ENCODE measurements around the gene FGD4. TPM values are rescaled to one million over a fixed set of nuclear protein-coding genes. Genes with fewer than 3 reads are reported as not detected.

The FGD4 gene
- total RNA-seq, 1 experiment from 2014 or later: 39.7 TPM

DNA sequence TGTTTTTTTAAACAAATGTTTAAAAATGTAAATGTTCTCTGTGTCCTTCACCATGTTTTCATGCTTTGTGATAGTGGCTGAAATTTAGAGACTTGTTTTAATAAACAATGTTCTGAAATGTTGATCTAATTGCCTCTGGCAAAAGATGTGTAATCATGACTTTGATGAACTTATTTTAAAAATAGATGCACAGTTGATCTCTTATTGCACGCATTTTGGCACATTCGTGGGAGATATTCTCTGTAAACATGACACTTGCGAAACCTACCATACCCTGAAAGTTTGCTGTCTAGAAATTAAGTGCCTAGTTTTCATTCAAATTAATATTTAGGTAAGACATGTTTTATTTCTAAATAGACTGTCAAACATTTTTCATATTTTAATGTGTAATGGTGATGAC lies 160.1 kb downstream of the FGD4 start:
- ChIA-PET POLR2A (no interaction called here), CTCF (no interaction called here)
- no peak for TF ChIP-seq CREM (CRISPR knock-in tag; IDR thresholded peaks at IDR 0.05)
- TF ChIP-seq, protein P1, sequence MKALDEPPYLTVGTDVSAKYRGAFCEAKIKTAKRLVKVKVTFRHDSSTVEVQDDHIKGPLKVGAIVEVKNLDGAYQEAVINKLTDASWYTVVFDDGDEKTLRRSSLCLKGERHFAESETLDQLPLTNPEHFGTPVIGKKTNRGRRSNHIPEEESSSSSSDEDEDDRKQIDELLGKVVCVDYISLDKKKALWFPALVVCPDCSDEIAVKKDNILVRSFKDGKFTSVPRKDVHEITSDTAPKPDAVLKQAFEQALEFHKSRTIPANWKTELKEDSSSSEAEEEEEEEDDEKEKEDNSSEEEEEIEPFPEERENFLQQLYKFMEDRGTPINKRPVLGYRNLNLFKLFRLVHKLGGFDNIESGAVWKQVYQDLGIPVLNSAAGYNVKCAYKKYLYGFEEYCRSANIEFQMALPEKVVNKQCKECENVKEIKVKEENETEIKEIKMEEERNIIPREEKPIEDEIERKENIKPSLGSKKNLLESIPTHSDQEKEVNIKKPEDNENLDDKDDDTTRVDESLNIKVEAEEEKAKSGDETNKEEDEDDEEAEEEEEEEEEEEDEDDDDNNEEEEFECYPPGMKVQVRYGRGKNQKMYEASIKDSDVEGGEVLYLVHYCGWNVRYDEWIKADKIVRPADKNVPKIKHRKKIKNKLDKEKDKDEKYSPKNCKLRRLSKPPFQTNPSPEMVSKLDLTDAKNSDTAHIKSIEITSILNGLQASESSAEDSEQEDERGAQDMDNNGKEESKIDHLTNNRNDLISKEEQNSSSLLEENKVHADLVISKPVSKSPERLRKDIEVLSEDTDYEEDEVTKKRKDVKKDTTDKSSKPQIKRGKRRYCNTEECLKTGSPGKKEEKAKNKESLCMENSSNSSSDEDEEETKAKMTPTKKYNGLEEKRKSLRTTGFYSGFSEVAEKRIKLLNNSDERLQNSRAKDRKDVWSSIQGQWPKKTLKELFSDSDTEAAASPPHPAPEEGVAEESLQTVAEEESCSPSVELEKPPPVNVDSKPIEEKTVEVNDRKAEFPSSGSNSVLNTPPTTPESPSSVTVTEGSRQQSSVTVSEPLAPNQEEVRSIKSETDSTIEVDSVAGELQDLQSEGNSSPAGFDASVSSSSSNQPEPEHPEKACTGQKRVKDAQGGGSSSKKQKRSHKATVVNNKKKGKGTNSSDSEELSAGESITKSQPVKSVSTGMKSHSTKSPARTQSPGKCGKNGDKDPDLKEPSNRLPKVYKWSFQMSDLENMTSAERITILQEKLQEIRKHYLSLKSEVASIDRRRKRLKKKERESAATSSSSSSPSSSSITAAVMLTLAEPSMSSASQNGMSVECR (CRISPR knock-in tag; IDR thresholded peaks at IDR 0.05; ENCODE audit: borderline replicate concordance): no peak
- TF ChIP-seq, protein P2, sequence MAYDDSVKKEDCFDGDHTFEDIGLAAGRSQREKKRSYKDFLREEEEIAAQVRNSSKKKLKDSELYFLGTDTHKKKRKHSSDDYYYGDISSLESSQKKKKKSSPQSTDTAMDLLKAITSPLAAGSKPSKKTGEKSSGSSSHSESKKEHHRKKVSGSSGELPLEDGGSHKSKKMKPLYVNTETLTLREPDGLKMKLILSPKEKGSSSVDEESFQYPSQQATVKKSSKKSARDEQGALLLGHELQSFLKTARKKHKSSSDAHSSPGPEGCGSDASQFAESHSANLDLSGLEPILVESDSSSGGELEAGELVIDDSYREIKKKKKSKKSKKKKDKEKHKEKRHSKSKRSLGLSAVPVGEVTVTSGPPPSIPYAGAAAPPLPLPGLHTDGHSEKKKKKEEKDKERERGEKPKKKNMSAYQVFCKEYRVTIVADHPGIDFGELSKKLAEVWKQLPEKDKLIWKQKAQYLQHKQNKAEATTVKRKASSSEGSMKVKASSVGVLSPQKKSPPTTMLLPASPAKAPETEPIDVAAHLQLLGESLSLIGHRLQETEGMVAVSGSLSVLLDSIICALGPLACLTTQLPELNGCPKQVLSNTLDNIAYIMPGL (CRISPR knock-in tag; IDR thresholded peaks at IDR 0.05): no peak
- no peak for TF ChIP-seq OVOL2 (CRISPR knock-in tag; IDR thresholded peaks at IDR 0.05; ENCODE audit: borderline replicate concordance)
- TF ChIP-seq, protein P3, sequence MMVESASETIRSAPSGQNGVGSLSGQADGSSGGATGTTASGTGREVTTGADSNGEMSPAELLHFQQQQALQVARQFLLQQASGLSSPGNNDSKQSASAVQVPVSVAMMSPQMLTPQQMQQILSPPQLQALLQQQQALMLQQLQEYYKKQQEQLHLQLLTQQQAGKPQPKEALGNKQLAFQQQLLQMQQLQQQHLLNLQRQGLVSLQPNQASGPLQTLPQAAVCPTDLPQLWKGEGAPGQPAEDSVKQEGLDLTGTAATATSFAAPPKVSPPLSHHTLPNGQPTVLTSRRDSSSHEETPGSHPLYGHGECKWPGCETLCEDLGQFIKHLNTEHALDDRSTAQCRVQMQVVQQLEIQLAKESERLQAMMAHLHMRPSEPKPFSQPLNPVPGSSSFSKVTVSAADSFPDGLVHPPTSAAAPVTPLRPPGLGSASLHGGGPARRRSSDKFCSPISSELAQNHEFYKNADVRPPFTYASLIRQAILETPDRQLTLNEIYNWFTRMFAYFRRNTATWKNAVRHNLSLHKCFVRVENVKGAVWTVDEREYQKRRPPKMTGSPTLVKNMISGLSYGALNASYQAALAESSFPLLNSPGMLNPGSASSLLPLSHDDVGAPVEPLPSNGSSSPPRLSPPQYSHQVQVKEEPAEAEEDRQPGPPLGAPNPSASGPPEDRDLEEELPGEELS (CRISPR knock-in tag; IDR thresholded peaks at IDR 0.05): no peak
- TF ChIP-seq ATF1 (CRISPR knock-in tag; IDR thresholded peaks at IDR 0.05): no peak
- TF ChIP-seq, protein P4, sequence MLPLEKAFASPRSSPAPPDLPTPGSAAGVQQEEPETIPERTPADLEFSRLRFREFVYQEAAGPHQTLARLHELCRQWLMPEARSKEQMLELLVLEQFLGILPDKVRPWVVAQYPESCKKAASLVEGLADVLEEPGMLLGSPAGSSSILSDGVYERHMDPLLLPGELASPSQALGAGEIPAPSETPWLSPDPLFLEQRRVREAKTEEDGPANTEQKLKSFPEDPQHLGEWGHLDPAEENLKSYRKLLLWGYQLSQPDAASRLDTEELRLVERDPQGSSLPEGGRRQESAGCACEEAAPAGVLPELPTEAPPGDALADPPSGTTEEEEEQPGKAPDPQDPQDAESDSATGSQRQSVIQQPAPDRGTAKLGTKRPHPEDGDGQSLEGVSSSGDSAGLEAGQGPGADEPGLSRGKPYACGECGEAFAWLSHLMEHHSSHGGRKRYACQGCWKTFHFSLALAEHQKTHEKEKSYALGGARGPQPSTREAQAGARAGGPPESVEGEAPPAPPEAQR (CRISPR knock-in tag; IDR thresholded peaks at IDR 0.05): no peak
- TF ChIP-seq, protein P5, sequence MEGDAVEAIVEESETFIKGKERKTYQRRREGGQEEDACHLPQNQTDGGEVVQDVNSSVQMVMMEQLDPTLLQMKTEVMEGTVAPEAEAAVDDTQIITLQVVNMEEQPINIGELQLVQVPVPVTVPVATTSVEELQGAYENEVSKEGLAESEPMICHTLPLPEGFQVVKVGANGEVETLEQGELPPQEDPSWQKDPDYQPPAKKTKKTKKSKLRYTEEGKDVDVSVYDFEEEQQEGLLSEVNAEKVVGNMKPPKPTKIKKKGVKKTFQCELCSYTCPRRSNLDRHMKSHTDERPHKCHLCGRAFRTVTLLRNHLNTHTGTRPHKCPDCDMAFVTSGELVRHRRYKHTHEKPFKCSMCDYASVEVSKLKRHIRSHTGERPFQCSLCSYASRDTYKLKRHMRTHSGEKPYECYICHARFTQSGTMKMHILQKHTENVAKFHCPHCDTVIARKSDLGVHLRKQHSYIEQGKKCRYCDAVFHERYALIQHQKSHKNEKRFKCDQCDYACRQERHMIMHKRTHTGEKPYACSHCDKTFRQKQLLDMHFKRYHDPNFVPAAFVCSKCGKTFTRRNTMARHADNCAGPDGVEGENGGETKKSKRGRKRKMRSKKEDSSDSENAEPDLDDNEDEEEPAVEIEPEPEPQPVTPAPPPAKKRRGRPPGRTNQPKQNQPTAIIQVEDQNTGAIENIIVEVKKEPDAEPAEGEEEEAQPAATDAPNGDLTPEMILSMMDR (IDR thresholded peaks at IDR 0.05): no peak
- TF ChIP-seq, protein P6, sequence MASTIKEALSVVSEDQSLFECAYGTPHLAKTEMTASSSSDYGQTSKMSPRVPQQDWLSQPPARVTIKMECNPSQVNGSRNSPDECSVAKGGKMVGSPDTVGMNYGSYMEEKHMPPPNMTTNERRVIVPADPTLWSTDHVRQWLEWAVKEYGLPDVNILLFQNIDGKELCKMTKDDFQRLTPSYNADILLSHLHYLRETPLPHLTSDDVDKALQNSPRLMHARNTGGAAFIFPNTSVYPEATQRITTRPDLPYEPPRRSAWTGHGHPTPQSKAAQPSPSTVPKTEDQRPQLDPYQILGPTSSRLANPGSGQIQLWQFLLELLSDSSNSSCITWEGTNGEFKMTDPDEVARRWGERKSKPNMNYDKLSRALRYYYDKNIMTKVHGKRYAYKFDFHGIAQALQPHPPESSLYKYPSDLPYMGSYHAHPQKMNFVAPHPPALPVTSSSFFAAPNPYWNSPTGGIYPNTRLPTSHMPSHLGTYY (CRISPR knock-in tag; IDR thresholded peaks at IDR 0.05): no peak
- TF ChIP-seq ZNF232 (CRISPR knock-in tag; IDR thresholded peaks at IDR 0.05): no peak
- no peak for TF ChIP-seq FOXK1 (CRISPR knock-in tag; IDR thresholded peaks at IDR 0.05)
- no peak for TF ChIP-seq PRRX2 (CRISPR knock-in tag; IDR thresholded peaks at IDR 0.05)
- TF ChIP-seq GRHL2 (CRISPR knock-in tag; IDR thresholded peaks at IDR 0.05; ENCODE audit: insufficient replicate concordance, severe bottlenecking): no peak
- no peak for TF ChIP-seq MYBL2 (CRISPR knock-in tag; IDR thresholded peaks at IDR 0.05)
- TF ChIP-seq, protein P7, sequence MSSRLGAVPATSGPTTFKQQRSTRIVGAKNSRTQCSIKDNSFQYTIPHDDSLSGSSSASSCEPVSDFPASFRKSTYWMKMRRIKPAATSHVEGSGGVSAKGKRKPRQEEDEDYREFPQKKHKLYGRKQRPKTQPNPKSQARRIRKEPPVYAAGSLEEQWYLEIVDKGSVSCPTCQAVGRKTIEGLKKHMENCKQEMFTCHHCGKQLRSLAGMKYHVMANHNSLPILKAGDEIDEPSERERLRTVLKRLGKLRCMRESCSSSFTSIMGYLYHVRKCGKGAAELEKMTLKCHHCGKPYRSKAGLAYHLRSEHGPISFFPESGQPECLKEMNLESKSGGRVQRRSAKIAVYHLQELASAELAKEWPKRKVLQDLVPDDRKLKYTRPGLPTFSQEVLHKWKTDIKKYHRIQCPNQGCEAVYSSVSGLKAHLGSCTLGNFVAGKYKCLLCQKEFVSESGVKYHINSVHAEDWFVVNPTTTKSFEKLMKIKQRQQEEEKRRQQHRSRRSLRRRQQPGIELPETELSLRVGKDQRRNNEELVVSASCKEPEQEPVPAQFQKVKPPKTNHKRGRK (CRISPR knock-in tag; IDR thresholded peaks at IDR 0.05; ENCODE audit: borderline replicate concordance): no peak
- TF ChIP-seq, protein P8, sequence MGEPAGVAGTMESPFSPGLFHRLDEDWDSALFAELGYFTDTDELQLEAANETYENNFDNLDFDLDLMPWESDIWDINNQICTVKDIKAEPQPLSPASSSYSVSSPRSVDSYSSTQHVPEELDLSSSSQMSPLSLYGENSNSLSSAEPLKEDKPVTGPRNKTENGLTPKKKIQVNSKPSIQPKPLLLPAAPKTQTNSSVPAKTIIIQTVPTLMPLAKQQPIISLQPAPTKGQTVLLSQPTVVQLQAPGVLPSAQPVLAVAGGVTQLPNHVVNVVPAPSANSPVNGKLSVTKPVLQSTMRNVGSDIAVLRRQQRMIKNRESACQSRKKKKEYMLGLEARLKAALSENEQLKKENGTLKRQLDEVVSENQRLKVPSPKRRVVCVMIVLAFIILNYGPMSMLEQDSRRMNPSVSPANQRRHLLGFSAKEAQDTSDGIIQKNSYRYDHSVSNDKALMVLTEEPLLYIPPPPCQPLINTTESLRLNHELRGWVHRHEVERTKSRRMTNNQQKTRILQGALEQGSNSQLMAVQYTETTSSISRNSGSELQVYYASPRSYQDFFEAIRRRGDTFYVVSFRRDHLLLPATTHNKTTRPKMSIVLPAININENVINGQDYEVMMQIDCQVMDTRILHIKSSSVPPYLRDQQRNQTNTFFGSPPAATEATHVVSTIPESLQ (CRISPR knock-in tag; IDR thresholded peaks at IDR 0.05): no peak
- TF ChIP-seq, protein P9, sequence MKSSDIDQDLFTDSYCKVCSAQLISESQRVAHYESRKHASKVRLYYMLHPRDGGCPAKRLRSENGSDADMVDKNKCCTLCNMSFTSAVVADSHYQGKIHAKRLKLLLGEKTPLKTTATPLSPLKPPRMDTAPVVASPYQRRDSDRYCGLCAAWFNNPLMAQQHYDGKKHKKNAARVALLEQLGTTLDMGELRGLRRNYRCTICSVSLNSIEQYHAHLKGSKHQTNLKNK (CRISPR knock-in tag; IDR thresholded peaks at IDR 0.05): no peak
- Mint-ChIP-seq H3K9me3 (peaks cover 6% of the 10 kb centered on the region), H3K27ac (peak overlapping the region; percentile 51; the same call in 1 of the 2 replicates), H3K27me3 (ENCODE audit: low read depth) (no peaks in the 10 kb centered on the region), H3K4me1 (peaks cover 34% of the 10 kb centered on the region), H3K36me3 (peaks cover 20% of the 10 kb centered on the region), H3K4me3 (no peak overlapping the region)
- ATAC-seq (no peak), DNase-seq (ENCODE audit: low spot score) (no peak)

All from WTC11 (cell line).